SK-N-MC (cell line): ENCODE measurements around the gene KCNQ1.

Experiments used
- DNase-seq: peaks from one replicate; pipeline ENCODE4 v3.0.0-alpha.2; 2011; ENCODE audit warnings: low read depth, low spot score
- H3K27ac ChIP-seq: fragments of 200-600 bp; sonication (generic); 2 replicates; pipeline ENCODE4 v1.5.1; 2016; ENCODE audit warnings: mixed run types
- H3K36me3 ChIP-seq: fragments of 200-600 bp; sonication (generic); 2 replicates; pipeline ENCODE4 v1.6.1; 2017; ENCODE audit warnings: antibody characterized with exemption, low read length, mixed read lengths; ENCODE audit not compliant: insufficient read depth
- H3K4me3 ChIP-seq: fragments of 200-600 bp; sonication (generic); 2 replicates; pipeline ENCODE4 v1.5.1; 2016
- H3K9ac ChIP-seq: fragments of 200-600 bp; sonication (generic); 2 replicates; pipeline ENCODE4 v1.8.0; 2017; ENCODE audit warnings: mixed run types, mixed read lengths; ENCODE audit not compliant: insufficient read length
- H3K9me3 ChIP-seq: fragments of 200-600 bp; sonication (generic); 2 replicates; pipeline ENCODE4 v1.6.1; 2017; ENCODE audit warnings: low read depth, mild to moderate bottlenecking, antibody characterized with exemption, low read length, moderate library complexity, mixed read lengths
- EZH2 ChIP-seq: fragments of 200-600 bp; sonication (generic); IDR thresholded peaks from one replicate; pipeline ENCODE4 v1.6.1; 2017; ENCODE audit warnings: antibody characterized with exemption
- FOXP2 ChIP-seq: optimal IDR thresholded peaks from 2 replicates; pipeline ENCODE3; 2011; ENCODE audit warnings: mild to moderate bottlenecking, moderate library complexity; ENCODE audit not compliant: insufficient read depth; ENCODE audit errors: extremely low read length, control extremely low read depth
- POLR2AphosphoS5 ChIP-seq: IDR thresholded peaks from 2 replicates; pipeline ENCODE4 v1.6.1; 2012; ENCODE audit warnings: mild to moderate bottlenecking, low read depth, low read length, borderline replicate concordance

Gene KCNQ1

GRCh38 chr11:2433106-2433925 is 11.5 kb upstream of the KCNQ1 start:
- TF ChIP-seq POLR2AphosphoS5: no peak
- no peak for TF ChIP-seq EZH2
- TF ChIP-seq FOXP2: no peak
- H3K9me3 ChIP-seq: no peaks in the 10 kb centered on the region
- H3K27ac ChIP-seq: no peak overlapping the region
- no peaks in the 10 kb centered on the region for H3K36me3 ChIP-seq
- H3K4me3 ChIP-seq: no peak overlapping the region
- DNase-seq: no peak
- no peak overlapping the region for H3K9ac ChIP-seq

- no peak overlapping the region for H3K9ac ChIP-seq
- H3K36me3 ChIP-seq: no peaks in the 10 kb centered on the region
- TF ChIP-seq FOXP2 (no peak), EZH2 (no peak), POLR2AphosphoS5 (no peak)
- DNase-seq: no peak
- no peak overlapping the region for H3K27ac ChIP-seq
- no peak overlapping the region for H3K4me3 ChIP-seq
- H3K9me3 ChIP-seq: no peaks in the 10 kb centered on the region
Measured at GRCh38 chr11:2434008-2434407, 10.8 kb upstream of the KCNQ1 start.

- H3K4me3 ChIP-seq: no peak overlapping the region
- H3K9me3 ChIP-seq: no peaks in the 10 kb centered on the region
- TF ChIP-seq FOXP2 (no peak), EZH2 (no peak), POLR2AphosphoS5 (no peak)
- H3K36me3 ChIP-seq: no peaks in the 10 kb centered on the region
- H3K27ac ChIP-seq: no peak overlapping the region
- no peak overlapping the region for H3K9ac ChIP-seq
- no peak for DNase-seq
Measured at GRCh38 chr11:2434506-2435255, 10.1 kb upstream of the KCNQ1 start.

GRCh38 chr11:2435288-2436012 is 9.4 kb upstream of the KCNQ1 start:
- Histone ChIP-seq H3K4me3 (no peak overlapping the region), H3K27ac (no peak overlapping the region), H3K9ac (no peak overlapping the region), H3K9me3 (no peaks in the 10 kb centered on the region), H3K36me3 (no peaks in the 10 kb centered on the region)
- DNase-seq: no peak
- TF ChIP-seq EZH2: no peak
- no peak for TF ChIP-seq POLR2AphosphoS5
- no peak for TF ChIP-seq FOXP2

GRCh38 chr11:2436013-2436520 is 8.7 kb upstream of the KCNQ1 start:
- no peak overlapping the region for H3K9ac ChIP-seq
- DNase-seq: no peak
- no peak overlapping the region for H3K4me3 ChIP-seq
- no peak overlapping the region for H3K27ac ChIP-seq
- no peaks in the 10 kb centered on the region for H3K36me3 ChIP-seq
- no peaks in the 10 kb centered on the region for H3K9me3 ChIP-seq
- TF ChIP-seq POLR2AphosphoS5 (no peak), EZH2 (no peak), FOXP2 (no peak)

GRCh38 chr11:2436521-2437031 is 8.2 kb upstream of the KCNQ1 start:
- no peak for DNase-seq
- no peak overlapping the region for H3K9ac ChIP-seq

GRCh38 chr11:2437516-2437915 is 7.3 kb upstream of the KCNQ1 start:
- DNase-seq: no peak
- Histone ChIP-seq H3K4me3 (no peak overlapping the region), H3K9me3 (no peaks in the 10 kb centered on the region), H3K9ac (no peak overlapping the region), H3K36me3 (no peaks in the 10 kb centered on the region), H3K27ac (no peak overlapping the region)
- no peak for TF ChIP-seq FOXP2
- no peak for TF ChIP-seq EZH2
- no peak for TF ChIP-seq POLR2AphosphoS5

More at GRCh38 chr11:2436521-2437031, 8.2 kb upstream of the KCNQ1 start:
- TF ChIP-seq EZH2 (no peak), POLR2AphosphoS5 (no peak), FOXP2 (no peak)
- Histone ChIP-seq H3K36me3 (no peaks in the 10 kb centered on the region), H3K27ac (no peak overlapping the region), H3K9me3 (no peaks in the 10 kb centered on the region), H3K4me3 (no peak overlapping the region)

- Histone ChIP-seq H3K27ac (no peak overlapping the region), H3K9me3 (no peaks in the 10 kb centered on the region), H3K36me3 (no peaks in the 10 kb centered on the region), H3K9ac (no peak overlapping the region), H3K4me3 (no peak overlapping the region)
- no peak for DNase-seq
- TF ChIP-seq FOXP2: no peak
- no peak for TF ChIP-seq POLR2AphosphoS5
- TF ChIP-seq EZH2: no peak
Measured at GRCh38 chr11:2439820-2440219, 5.0 kb upstream of the KCNQ1 start.
